HEK293 (cell line): Measurements from ENCODE around the gene HGFAC.

Experiments
- CTCF ChIA-PET: fragments of 350-600 bp; formaldehyde crosslinking; extraction: SDS; loops from one replicate; lab custom pipeline; 2021; ENCODE audit warnings: antibody characterized with exemption; lab: Yijun Ruan, JAX
- POLR2A ChIA-PET: fragments of 300-600 bp; formaldehyde crosslinking; extraction: SDS; loops from one replicate; lab custom pipeline; 2020; ENCODE audit warnings: antibody characterized with exemption, inconsistent platforms; lab: Yijun Ruan, JAX
- H3K27ac ChIP-seq: fragments of 200-500 bp; sonication (Bioruptor generic); 2 replicates; pipeline ENCODE4 v1.5.1; 2014; ENCODE audit warnings: low read depth, low read length, control low read depth, inconsistent platforms; ENCODE audit errors: extremely low read depth
- H3K36me3 ChIP-seq, 2 experiments: fragments of 200-500 bp in 1 of 2; sonication (Bioruptor generic) in 1 of 2; 1 replicate in 1 of 2; 2 replicates in 1 of 2; pipeline ENCODE4 v1.5.1; 2014 to 2017; ENCODE audit warnings: inconsistent platforms in 2 of 2, low read length in 2 of 2; ENCODE audit not compliant: control insufficient read depth in 2 of 2, insufficient read depth in 1 of 2
- H3K4me1 ChIP-seq: fragments of 200-500 bp; sonication (Bioruptor generic); 2 replicates; pipeline ENCODE4 v1.5.1; 2014; ENCODE audit warnings: mild to moderate bottlenecking, low read length, inconsistent platforms; ENCODE audit not compliant: control insufficient read depth, insufficient read depth
- H3K4me3 ChIP-seq: 2 replicates; pipeline ENCODE4 v1.5.1; 2011; ENCODE audit warnings: low read depth, mild to moderate bottlenecking, control low read depth, low read length, moderate library complexity
- H3K9me3 ChIP-seq: fragments of 200-500 bp; sonication (Bioruptor generic); 2 replicates; pipeline ENCODE4 v1.5.1; 2014; ENCODE audit warnings: low read depth, low read length, inconsistent platforms; ENCODE audit not compliant: control insufficient read depth, insufficient read depth
- GLIS1 ChIP-seq: fragments of 450-650 bp; formaldehyde crosslinking; IDR thresholded peaks from 2 replicates; pipeline ENCODE4 v1.5.1; 2016; ENCODE audit warnings: missing biosample characterization, missing genetic modification characterization
- KLF1 ChIP-seq: fragments of 450-650 bp; formaldehyde crosslinking; IDR thresholded peaks from 2 replicates; pipeline ENCODE4 v1.5.1; 2016; ENCODE audit warnings: missing biosample characterization, missing genetic modification characterization
- OVOL3 ChIP-seq: fragments of 450-650 bp; formaldehyde crosslinking; IDR thresholded peaks from 2 replicates; pipeline ENCODE4 v1.5.1; 2016; ENCODE audit warnings: missing biosample characterization, missing genetic modification characterization
- SCRT2 ChIP-seq: fragments of 450-650 bp; formaldehyde crosslinking; IDR thresholded peaks from 2 replicates; pipeline ENCODE4 v1.5.1; 2016; ENCODE audit warnings: missing biosample characterization, missing genetic modification characterization
- SP7 ChIP-seq: fragments of 450-650 bp; formaldehyde crosslinking; IDR thresholded peaks from 2 replicates; pipeline ENCODE4 v1.5.1; 2016; ENCODE audit warnings: missing biosample characterization, missing genetic modification characterization
- TRIM28 ChIP-seq: IDR thresholded peaks from 2 replicates; pipeline ENCODE4 v1.6.1; 2011; ENCODE audit warnings: low read length, control low read depth, borderline replicate concordance
- YY1 ChIP-seq: fragments of 450-650 bp; formaldehyde crosslinking; IDR thresholded peaks from 2 replicates; pipeline ENCODE4 v1.5.1; 2018; ENCODE audit warnings: missing biosample characterization, missing genetic modification characterization
- ZBTB7A ChIP-seq: fragments of 450-650 bp; formaldehyde crosslinking; IDR thresholded peaks from 2 replicates; pipeline ENCODE4 v1.5.1; 2016; ENCODE audit warnings: low read depth, missing biosample characterization, missing genetic modification characterization
- ZFP37 ChIP-seq: fragments of 450-650 bp; formaldehyde crosslinking; IDR thresholded peaks from 2 replicates; pipeline ENCODE4 v1.5.1; 2016; ENCODE audit warnings: missing biosample characterization, missing genetic modification characterization
- ZIC2 ChIP-seq: fragments of 450-650 bp; formaldehyde crosslinking; IDR thresholded peaks from 2 replicates; pipeline ENCODE4 v1.5.1; 2016; ENCODE audit warnings: missing biosample characterization, missing genetic modification characterization
- ZNF174 ChIP-seq: fragments of 450-650 bp; formaldehyde crosslinking; IDR thresholded peaks from 2 replicates; pipeline ENCODE4 v1.5.0; 2017; ENCODE audit warnings: missing biosample characterization, mild to moderate bottlenecking, missing genetic modification characterization
- ZNF2 ChIP-seq: fragments of 450-650 bp; formaldehyde crosslinking; IDR thresholded peaks from 2 replicates; pipeline ENCODE4 v1.5.1; 2016; ENCODE audit warnings: missing biosample characterization, missing genetic modification characterization
- ZNF239 ChIP-seq: fragments of 450-650 bp; formaldehyde crosslinking; IDR thresholded peaks from 2 replicates; pipeline ENCODE4 v1.5.1; 2016; ENCODE audit warnings: missing biosample characterization, missing genetic modification characterization
- ZNF394 ChIP-seq: fragments of 450-650 bp; formaldehyde crosslinking; IDR thresholded peaks from 2 replicates; pipeline ENCODE4 v1.5.1; 2016; ENCODE audit warnings: missing biosample characterization, missing genetic modification characterization, mild to moderate bottlenecking, moderate library complexity, borderline replicate concordance
- ZNF501 ChIP-seq: fragments of 450-650 bp; formaldehyde crosslinking; IDR thresholded peaks from 2 replicates; pipeline ENCODE4 v1.5.1; 2016; ENCODE audit warnings: missing biosample characterization, missing genetic modification characterization
- ZNF521 ChIP-seq: fragments of 450-650 bp; formaldehyde crosslinking; IDR thresholded peaks from 2 replicates; pipeline ENCODE4 v1.5.1; 2017; ENCODE audit warnings: missing biosample characterization, mild to moderate bottlenecking, missing genetic modification characterization
- ZNF585B ChIP-seq: fragments of 450-650 bp; formaldehyde crosslinking; IDR thresholded peaks from 2 replicates; pipeline ENCODE4 v1.5.1; 2016; ENCODE audit warnings: missing biosample characterization, missing genetic modification characterization
- ZNF610 ChIP-seq: fragments of 450-650 bp; formaldehyde crosslinking; IDR thresholded peaks from 2 replicates; pipeline ENCODE4 v1.5.1; 2016; ENCODE audit warnings: missing biosample characterization, missing genetic modification characterization, borderline replicate concordance
- ZNF707 ChIP-seq: fragments of 450-650 bp; formaldehyde crosslinking; IDR thresholded peaks from 2 replicates; pipeline ENCODE4 v1.5.1; 2016; ENCODE audit warnings: missing biosample characterization, missing genetic modification characterization
- ZSCAN16 ChIP-seq: fragments of 450-650 bp; formaldehyde crosslinking; IDR thresholded peaks from 2 replicates; pipeline ENCODE4 v1.5.1; 2016; ENCODE audit warnings: missing biosample characterization, missing genetic modification characterization
- ZSCAN23 ChIP-seq: fragments of 450-650 bp; formaldehyde crosslinking; IDR thresholded peaks from 2 replicates; pipeline ENCODE4 v1.5.1; 2016; ENCODE audit warnings: missing biosample characterization, missing genetic modification characterization
- TF ChIP-seq, protein P1 (sequence below): fragments of 450-650 bp; formaldehyde crosslinking; IDR thresholded peaks from 2 replicates; pipeline ENCODE4 v1.5.1; 2016; ENCODE audit warnings: missing biosample characterization, missing genetic modification characterization
- TF ChIP-seq, protein P2 (sequence below): fragments of 450-650 bp; formaldehyde crosslinking; IDR thresholded peaks from 2 replicates; pipeline ENCODE4 v1.5.1; 2017; ENCODE audit warnings: missing biosample characterization, missing genetic modification characterization
- TF ChIP-seq, protein P3 (sequence below): fragments of 450-650 bp; formaldehyde crosslinking; IDR thresholded peaks from 2 replicates; pipeline ENCODE4 v1.5.1; 2016; ENCODE audit warnings: missing biosample characterization, missing genetic modification characterization
- TF ChIP-seq, protein P4 (sequence below): fragments of 450-650 bp; formaldehyde crosslinking; IDR thresholded peaks from 2 replicates; pipeline ENCODE4 v1.5.1; 2016; ENCODE audit warnings: missing biosample characterization, missing genetic modification characterization, borderline replicate concordance

HGFAC gene

DNA sequence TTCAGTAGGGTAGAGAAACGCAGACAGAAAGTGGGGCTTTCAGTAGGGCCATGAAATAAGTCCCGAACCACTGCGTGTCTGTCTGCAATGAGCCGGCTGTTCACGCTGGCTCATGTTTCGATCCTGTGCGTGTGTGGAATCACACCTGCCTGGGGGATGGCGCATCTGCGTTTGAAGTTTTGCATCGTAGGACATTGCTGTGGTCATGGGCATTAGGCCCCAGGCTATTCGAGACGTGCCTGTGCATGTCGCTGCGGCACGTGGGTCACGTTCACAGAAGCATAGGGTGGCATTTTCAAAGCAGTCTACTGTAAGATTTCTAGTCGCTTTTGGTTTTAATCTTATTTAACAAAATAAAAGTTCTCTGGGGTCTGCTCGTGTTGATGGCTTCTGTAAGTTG, 25.5 kb upstream of the HGFAC start:
- CTCF ChIA-PET = no interaction called here
- POLR2A ChIA-PET = no interaction called here

DNA sequence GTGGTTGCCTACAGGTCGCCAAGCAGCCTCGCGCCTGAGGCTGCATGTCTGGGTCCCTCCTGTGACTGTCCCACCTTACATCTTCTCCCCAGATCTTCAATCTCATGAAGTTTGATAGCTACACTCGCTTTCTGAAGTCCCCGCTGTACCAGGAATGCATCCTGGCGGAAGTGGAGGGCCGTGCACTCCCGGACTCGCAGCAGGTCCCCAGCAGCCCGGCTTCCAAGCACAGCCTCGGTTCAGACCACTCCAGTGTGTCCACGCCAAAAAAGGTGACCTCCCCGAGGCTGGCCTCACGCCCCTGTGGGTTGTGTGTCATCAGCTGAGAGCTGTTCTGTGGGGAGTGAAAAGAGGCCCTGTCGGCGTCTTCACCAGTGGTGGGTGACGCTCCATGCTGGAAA, 24.9 kb upstream of the HGFAC start:
- Histone ChIP-seq H3K27ac (no peak overlapping the region), H3K4me3 (no peak overlapping the region), H3K9me3 (no peaks in the 10 kb centered on the region), H3K36me3 (peaks cover 0 to 16% of the 10 kb centered on the region in 2 experiments; a peak in 1 of 3 replicates), H3K4me1 (no peaks in the 10 kb centered on the region)
- POLR2A ChIA-PET = no interaction called here
- CTCF ChIA-PET = no interaction called here
- TF ChIP-seq ZNF2 (tag by site-specific recombination) = no peak
- no peak for TF ChIP-seq ZSCAN16 (tag by site-specific recombination)
- TF ChIP-seq OVOL3 (tag by site-specific recombination) = no peak
- no peak for TF ChIP-seq ZNF707 (tag by site-specific recombination)
- no peak for TF ChIP-seq SP7 (tag by site-specific recombination)
- no peak for TF ChIP-seq GLIS1 (tag by site-specific recombination)
- TF ChIP-seq KLF1 (tag by site-specific recombination) = no peak
- TF ChIP-seq ZNF585B (tag by site-specific recombination) = no peak
- no peak for TF ChIP-seq ZNF174 (tag by site-specific recombination)
- TF ChIP-seq, protein P1, sequence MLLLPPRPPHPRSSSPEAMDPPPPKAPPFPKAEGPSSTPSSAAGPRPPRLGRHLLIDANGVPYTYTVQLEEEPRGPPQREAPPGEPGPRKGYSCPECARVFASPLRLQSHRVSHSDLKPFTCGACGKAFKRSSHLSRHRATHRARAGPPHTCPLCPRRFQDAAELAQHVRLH (tag by site-specific recombination) = no peak
- TF ChIP-seq, protein P2, sequence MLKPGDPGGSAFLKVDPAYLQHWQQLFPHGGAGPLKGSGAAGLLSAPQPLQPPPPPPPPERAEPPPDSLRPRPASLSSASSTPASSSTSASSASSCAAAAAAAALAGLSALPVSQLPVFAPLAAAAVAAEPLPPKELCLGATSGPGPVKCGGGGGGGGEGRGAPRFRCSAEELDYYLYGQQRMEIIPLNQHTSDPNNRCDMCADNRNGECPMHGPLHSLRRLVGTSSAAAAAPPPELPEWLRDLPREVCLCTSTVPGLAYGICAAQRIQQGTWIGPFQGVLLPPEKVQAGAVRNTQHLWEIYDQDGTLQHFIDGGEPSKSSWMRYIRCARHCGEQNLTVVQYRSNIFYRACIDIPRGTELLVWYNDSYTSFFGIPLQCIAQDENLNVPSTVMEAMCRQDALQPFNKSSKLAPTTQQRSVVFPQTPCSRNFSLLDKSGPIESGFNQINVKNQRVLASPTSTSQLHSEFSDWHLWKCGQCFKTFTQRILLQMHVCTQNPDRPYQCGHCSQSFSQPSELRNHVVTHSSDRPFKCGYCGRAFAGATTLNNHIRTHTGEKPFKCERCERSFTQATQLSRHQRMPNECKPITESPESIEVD = no peak
- no peak for TF ChIP-seq YY1 (tag by site-specific recombination)

More for the DNA sequence above, 25.5 kb upstream of the HGFAC start:
- Histone ChIP-seq H3K27ac (no peak overlapping the region), H3K36me3 (peaks cover 0 to 16% of the 10 kb centered on the region in 2 experiments; a peak in 1 of 3 replicates), H3K9me3 (no peaks in the 10 kb centered on the region), H3K4me3 (no peak overlapping the region), H3K4me1 (no peaks in the 10 kb centered on the region)
- TF ChIP-seq SCRT2 (tag by site-specific recombination) (no peak), ZNF521 (no peak), ZNF610 (no peak), ZSCAN23 (tag by site-specific recombination) (no peak), ZNF394 (tag by site-specific recombination) (no peak), ZIC2 (tag by site-specific recombination) (no peak), ZFP37 (tag by site-specific recombination) (no peak), TRIM28 (no peak), ZBTB7A (tag by site-specific recombination) (no peak), ZNF239 (tag by site-specific recombination) (no peak), ZNF501 (tag by site-specific recombination) (no peak)
- TF ChIP-seq, protein P3, sequence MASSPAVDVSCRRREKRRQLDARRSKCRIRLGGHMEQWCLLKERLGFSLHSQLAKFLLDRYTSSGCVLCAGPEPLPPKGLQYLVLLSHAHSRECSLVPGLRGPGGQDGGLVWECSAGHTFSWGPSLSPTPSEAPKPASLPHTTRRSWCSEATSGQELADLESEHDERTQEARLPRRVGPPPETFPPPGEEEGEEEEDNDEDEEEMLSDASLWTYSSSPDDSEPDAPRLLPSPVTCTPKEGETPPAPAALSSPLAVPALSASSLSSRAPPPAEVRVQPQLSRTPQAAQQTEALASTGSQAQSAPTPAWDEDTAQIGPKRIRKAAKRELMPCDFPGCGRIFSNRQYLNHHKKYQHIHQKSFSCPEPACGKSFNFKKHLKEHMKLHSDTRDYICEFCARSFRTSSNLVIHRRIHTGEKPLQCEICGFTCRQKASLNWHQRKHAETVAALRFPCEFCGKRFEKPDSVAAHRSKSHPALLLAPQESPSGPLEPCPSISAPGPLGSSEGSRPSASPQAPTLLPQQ = no peak
- TF ChIP-seq, protein P4, sequence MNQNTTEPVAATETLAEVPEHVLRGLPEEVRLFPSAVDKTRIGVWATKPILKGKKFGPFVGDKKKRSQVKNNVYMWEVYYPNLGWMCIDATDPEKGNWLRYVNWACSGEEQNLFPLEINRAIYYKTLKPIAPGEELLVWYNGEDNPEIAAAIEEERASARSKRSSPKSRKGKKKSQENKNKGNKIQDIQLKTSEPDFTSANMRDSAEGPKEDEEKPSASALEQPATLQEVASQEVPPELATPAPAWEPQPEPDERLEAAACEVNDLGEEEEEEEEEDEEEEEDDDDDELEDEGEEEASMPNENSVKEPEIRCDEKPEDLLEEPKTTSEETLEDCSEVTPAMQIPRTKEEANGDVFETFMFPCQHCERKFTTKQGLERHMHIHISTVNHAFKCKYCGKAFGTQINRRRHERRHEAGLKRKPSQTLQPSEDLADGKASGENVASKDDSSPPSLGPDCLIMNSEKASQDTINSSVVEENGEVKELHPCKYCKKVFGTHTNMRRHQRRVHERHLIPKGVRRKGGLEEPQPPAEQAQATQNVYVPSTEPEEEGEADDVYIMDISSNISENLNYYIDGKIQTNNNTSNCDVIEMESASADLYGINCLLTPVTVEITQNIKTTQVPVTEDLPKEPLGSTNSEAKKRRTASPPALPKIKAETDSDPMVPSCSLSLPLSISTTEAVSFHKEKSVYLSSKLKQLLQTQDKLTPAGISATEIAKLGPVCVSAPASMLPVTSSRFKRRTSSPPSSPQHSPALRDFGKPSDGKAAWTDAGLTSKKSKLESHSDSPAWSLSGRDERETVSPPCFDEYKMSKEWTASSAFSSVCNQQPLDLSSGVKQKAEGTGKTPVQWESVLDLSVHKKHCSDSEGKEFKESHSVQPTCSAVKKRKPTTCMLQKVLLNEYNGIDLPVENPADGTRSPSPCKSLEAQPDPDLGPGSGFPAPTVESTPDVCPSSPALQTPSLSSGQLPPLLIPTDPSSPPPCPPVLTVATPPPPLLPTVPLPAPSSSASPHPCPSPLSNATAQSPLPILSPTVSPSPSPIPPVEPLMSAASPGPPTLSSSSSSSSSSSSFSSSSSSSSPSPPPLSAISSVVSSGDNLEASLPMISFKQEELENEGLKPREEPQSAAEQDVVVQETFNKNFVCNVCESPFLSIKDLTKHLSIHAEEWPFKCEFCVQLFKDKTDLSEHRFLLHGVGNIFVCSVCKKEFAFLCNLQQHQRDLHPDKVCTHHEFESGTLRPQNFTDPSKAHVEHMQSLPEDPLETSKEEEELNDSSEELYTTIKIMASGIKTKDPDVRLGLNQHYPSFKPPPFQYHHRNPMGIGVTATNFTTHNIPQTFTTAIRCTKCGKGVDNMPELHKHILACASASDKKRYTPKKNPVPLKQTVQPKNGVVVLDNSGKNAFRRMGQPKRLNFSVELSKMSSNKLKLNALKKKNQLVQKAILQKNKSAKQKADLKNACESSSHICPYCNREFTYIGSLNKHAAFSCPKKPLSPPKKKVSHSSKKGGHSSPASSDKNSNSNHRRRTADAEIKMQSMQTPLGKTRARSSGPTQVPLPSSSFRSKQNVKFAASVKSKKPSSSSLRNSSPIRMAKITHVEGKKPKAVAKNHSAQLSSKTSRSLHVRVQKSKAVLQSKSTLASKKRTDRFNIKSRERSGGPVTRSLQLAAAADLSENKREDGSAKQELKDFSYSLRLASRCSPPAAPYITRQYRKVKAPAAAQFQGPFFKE (tag by site-specific recombination) = no peak
